Colonic mucosa (tissue), 4 donors: ENCODE results near the gene KCNK10. TPM values are rescaled to one million over a fixed set of nuclear protein-coding genes. Genes with fewer than 3 reads are reported as not detected.

Experiments used
- DNase-seq: peaks from one replicate; pipeline ENCODE4 v3.0.0-alpha.2; 2020
- H3K27ac ChIP-seq: fragments of 200-600 bp; one replicate; pipeline ENCODE4 v1.8.0; 2021
- H3K27me3 ChIP-seq: fragments of 200-600 bp; one replicate; pipeline ENCODE4 v1.8.0; 2021
- H3K36me3 ChIP-seq: fragments of 200-600 bp; one replicate; pipeline ENCODE4 v1.8.0; 2021
- H3K4me1 ChIP-seq: fragments of 200-600 bp; one replicate; pipeline ENCODE4 v1.8.0; 2021; ENCODE audit warnings: mild to moderate bottlenecking
- H3K4me3 ChIP-seq: fragments of 200-600 bp; one replicate; pipeline ENCODE4 v1.8.0; 2021
- H3K9ac ChIP-seq, 2 donors: one replicate each; pipeline ENCODE4 v1.7.0; 2013; ENCODE audit warnings: control low read depth in 2 of 2, low read depth in 2 of 2, low read length in 2 of 2
- H3K9me3 ChIP-seq: fragments of 200-600 bp; one replicate; pipeline ENCODE4 v1.8.0; 2021
- intact Hi-C: fragments of 100-400 bp; cut with DNase I; formaldehyde crosslinking; loops from one replicate; pipeline ENCODE4 v1.14.1; 2022
- total RNA-seq, 2 donors: library from RNA; stranded (reverse); fragmentation: NEBNext Ultra II Directional in 1 of 2; extraction: Animal tissue kit (Norgen Biotek cat#: 25700) in 1 of 2; gene quantifications; one replicate each; pipeline ENCODE4 v1.2.1, GENCODE V29; 2021
- TF ChIP-seq, protein P1 (sequence below): fragments of 200-600 bp; IDR thresholded peaks from one replicate; pipeline ENCODE4 v1.8.0; 2022; ENCODE audit warnings: antibody characterized with exemption, mild to moderate bottlenecking
- donor health status: healthy.
- donor health status: DM: no; HTN: no; CAD: no.
- donor health status: DM: no; HTN: no; CAD: no.

The KCNK10 gene
- total RNA-seq, 2 donors from 2014 or later, result 0.74 to 2.1 TPM

DNA sequence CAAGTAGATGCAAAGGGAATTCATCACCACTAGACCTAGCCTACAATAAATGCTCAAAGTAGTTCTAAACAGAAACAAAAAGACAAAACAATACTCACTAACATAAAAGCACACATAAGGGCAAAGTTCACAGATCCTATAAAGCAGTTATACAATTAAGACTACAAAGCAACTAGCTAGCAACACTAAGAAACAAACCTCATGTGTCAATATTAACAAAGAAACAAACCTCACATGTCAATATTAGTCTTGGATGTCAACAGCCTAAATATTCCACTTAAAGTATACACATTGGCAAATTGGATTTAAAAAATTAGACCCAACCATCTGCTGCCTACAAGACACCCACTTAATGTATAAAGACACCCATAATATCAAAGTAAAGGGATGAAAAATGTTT lies 152.7 kb downstream of the KCNK10 start:
- H3K9me3 ChIP-seq, result no peaks in the 10 kb centered on the region
- no peaks in the 10 kb centered on the region for H3K36me3 ChIP-seq
- TF ChIP-seq, protein P1, sequence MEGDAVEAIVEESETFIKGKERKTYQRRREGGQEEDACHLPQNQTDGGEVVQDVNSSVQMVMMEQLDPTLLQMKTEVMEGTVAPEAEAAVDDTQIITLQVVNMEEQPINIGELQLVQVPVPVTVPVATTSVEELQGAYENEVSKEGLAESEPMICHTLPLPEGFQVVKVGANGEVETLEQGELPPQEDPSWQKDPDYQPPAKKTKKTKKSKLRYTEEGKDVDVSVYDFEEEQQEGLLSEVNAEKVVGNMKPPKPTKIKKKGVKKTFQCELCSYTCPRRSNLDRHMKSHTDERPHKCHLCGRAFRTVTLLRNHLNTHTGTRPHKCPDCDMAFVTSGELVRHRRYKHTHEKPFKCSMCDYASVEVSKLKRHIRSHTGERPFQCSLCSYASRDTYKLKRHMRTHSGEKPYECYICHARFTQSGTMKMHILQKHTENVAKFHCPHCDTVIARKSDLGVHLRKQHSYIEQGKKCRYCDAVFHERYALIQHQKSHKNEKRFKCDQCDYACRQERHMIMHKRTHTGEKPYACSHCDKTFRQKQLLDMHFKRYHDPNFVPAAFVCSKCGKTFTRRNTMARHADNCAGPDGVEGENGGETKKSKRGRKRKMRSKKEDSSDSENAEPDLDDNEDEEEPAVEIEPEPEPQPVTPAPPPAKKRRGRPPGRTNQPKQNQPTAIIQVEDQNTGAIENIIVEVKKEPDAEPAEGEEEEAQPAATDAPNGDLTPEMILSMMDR, result no peak
- H3K4me3 ChIP-seq, result no peak overlapping the region
- intact Hi-C loops, result loop anchor here (5.0 kb wide), 1 partner anchor 223 kb away; no protein-coding TSS in a partner anchor
- H3K27me3 ChIP-seq, result no peaks in the 10 kb centered on the region
- no peak overlapping the region for H3K9ac ChIP-seq
- no peak for DNase-seq
- no peaks in the 10 kb centered on the region for H3K4me1 ChIP-seq
- no peak overlapping the region for H3K27ac ChIP-seq

DNA sequence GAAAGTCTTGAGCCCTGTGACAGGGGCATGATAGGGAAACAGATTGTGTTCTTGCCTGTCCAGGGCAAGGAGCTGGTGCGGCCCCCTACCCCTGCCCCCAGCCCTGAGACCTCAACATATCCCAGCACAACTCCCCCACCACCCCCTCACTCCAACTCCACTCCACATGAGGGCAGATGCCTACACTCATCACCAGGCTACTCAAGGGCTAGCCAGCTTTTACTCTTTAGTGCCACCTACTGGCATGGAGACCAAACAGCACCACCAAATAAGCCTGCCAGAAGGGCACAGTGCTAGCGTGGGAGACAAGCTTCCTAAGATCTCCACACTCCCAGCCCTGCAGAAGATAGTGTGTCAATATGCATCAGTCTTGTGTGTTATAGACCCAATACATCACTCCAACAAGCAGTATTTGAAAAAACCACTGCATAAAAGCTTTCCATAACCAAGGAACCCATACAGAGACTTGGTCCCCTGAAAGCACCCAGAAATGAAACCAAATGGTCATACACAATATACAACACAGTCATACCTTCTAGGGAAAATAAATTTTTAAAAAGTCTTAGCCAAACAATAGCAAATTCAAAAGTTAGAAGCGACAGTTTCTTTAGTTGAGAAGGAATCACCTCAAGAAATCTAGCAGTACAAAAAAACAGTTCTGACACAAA lies 154.4 kb downstream of the KCNK10 start:
- peak; percentile 58 for DNase-seq
- no peak overlapping the region for H3K9ac ChIP-seq
- TF ChIP-seq, protein P1, result peak; percentile 67
- no peak overlapping the region for H3K4me3 ChIP-seq
- H3K4me1 ChIP-seq, result no peaks in the 10 kb centered on the region
- no peaks in the 10 kb centered on the region for H3K9me3 ChIP-seq
- intact Hi-C loops, result loop anchor here (2.0 kb wide), 1 partner anchor 154 kb away; no protein-coding TSS in a partner anchor
- H3K36me3 ChIP-seq, result no peaks in the 10 kb centered on the region
- H3K27ac ChIP-seq, result no peak overlapping the region
- H3K27me3 ChIP-seq, result no peaks in the 10 kb centered on the region

DNA sequence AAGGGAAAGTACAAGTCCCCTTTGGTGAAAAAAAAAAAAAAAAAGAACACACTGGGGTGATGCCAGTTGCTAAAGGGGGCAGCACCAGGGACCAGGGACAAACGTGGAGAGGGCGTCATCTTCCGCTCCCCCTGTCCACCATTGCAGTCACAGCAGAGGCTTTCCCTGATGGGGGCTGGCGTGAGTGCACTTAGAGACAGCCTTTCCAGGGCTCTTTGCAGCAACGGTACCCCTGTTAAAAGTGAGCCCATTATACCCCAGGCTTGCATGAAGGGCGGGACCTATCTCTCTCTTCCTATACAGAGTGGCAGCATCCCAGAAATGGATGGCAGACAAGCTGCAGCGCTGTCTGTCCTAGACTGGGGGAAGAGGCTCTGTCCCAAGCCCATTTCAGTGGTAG lies 155.0 kb downstream of the KCNK10 start:
- Histone ChIP-seq H3K9me3 (no peaks in the 10 kb centered on the region), H3K4me3 (no peak overlapping the region), H3K36me3 (no peaks in the 10 kb centered on the region), H3K27me3 (no peaks in the 10 kb centered on the region), H3K27ac (no peak overlapping the region), H3K4me1 (no peaks in the 10 kb centered on the region), H3K9ac (no peak overlapping the region)
- no peak for DNase-seq
- TF ChIP-seq, protein P1, result no peak
- intact Hi-C loops, result loop anchor here (2.0 kb wide), 1 partner anchor 153 kb away; no protein-coding TSS in a partner anchor

DNA sequence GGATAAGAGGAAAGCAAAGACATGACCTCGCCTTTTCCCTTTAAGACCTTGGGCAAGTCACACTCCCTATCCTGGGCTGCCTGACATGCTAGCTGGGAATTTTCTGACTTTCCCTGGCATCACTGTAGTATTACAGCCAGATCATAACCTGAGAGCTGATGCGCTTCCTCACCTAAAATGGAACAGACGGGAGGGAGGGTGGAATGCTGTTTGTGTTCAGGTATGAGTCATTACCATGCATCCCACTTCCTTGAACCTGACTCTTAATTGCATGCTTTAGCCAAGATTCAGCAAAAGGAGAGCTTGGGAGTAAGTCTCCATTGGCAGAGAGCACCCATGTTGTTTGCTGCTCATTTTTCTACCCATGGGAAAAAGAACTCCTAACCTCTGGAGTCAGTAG lies 156.5 kb downstream of the KCNK10 start:
- no peak overlapping the region for H3K27ac ChIP-seq
- DNase-seq, result no peak
- no peaks in the 10 kb centered on the region for H3K9me3 ChIP-seq
- TF ChIP-seq, protein P1, result no peak
- intact Hi-C loops, result no loop called here
- H3K36me3 ChIP-seq, result no peaks in the 10 kb centered on the region
- H3K4me3 ChIP-seq, result no peak overlapping the region
- H3K27me3 ChIP-seq, result no peaks in the 10 kb centered on the region
- no peaks in the 10 kb centered on the region for H3K4me1 ChIP-seq
- no peak overlapping the region for H3K9ac ChIP-seq

DNA sequence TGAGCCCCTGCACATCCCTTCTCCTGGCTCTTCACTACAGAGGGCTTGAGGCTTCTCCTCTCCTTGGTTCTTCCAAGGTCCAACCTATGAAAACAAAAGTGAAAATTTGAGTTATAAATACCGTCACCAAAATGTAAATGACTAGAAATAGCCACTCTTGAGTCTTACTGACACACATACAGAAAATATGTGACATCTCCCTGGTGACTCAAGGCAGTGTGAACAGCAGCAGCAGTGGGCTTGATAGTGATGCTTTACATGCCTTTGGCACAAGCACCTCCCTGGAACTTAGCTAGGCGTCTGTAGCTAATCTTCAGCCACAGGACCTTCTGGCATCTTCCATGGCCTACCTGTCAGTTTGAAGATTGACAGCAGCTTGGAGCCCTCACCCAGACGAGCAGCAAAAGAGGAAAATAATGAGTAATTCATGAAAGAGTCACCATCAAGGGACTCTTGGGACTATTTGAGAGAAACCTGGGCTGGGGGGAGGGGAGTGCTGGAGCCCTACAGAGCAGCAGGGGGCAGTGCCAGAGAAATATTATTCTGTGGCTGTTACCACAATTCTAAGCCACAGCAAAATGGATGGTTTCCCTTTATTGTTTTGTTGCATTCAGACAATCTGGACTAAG lies 158.0 kb downstream of the KCNK10 start:
- intact Hi-C loops, result no loop called here
- Histone ChIP-seq H3K4me1 (no peaks in the 10 kb centered on the region), H3K27ac (no peak overlapping the region), H3K36me3 (no peaks in the 10 kb centered on the region), H3K4me3 (no peak overlapping the region), H3K9me3 (no peaks in the 10 kb centered on the region), H3K9ac (no peak overlapping the region), H3K27me3 (no peaks in the 10 kb centered on the region)
- DNase-seq, result no peak
- TF ChIP-seq, protein P1, result no peak
